ENCODE results near the gene PSMA2. TPM values are rescaled to one million over a fixed set of nuclear protein-coding genes. Genes with fewer than 3 reads are reported as not detected.

PSMA2 gene
- total RNA-seq, 2 experiments from 2014 or later: 193 to 197 TPM

- Mint-ChIP-seq H3K27ac (peak overlapping the region; percentile 63), H3K4me1 (ENCODE audit: low read depth) (peaks cover 63% of the 10 kb centered on the region), H3K27me3 (no peaks in the 10 kb centered on the region), H3K9me3 (no peaks in the 10 kb centered on the region), H3K4me3 (peak overlapping the region; percentile 100), H3K36me3 (ENCODE audit: low read depth) (peaks cover 49% of the 10 kb centered on the region)
- no peak for TF ChIP-seq CTCF (IDR thresholded peaks at IDR 0.05)
- ATAC-seq (no peak), DNase-seq (no peak)
- intact Hi-C loops (cut with micrococcal nuclease): no loop called here
- POLR2A ChIA-PET: interaction anchor here (6.6 kb wide), 1 partner anchor 15 kb away, joined by 57 read pairs; the partner anchor contains the start of gene C7orf25
- CTCF ChIA-PET: interaction anchor here (1.1 to 2.0 kb wide), 5 partner anchors 9 to 147 kb away, joined by 3 to 12 read pairs (median 4); no protein-coding TSS in a partner anchor
Measured at GRCh38 chr7:42929449-42929848, 2.5 kb downstream of the PSMA2 start.

GRCh38 chr7:42928754-42929153, 3.2 kb downstream of the PSMA2 start:
- no peak for TF ChIP-seq CTCF (IDR thresholded peaks at IDR 0.05)
- Mint-ChIP-seq H3K9me3 (no peaks in the 10 kb centered on the region), H3K36me3 (ENCODE audit: low read depth) (peaks cover 49% of the 10 kb centered on the region), H3K4me3 (peak overlapping the region; percentile 33), H3K27me3 (no peaks in the 10 kb centered on the region), H3K4me1 (ENCODE audit: low read depth) (peaks cover 60% of the 10 kb centered on the region), H3K27ac (peak overlapping the region; percentile 63)
- intact Hi-C loops (cut with micrococcal nuclease): no loop called here
- ChIA-PET CTCF (interaction anchor here (0.9 to 2.0 kb wide), 4 partner anchors 12 to 654 kb away, joined by 3 to 12 read pairs (median 4); partner anchors contain the start of gene STK17A), POLR2A (interaction anchor here (0.8 to 6.6 kb wide), 2 partner anchors 14 to 40 kb away, joined by 3 to 57 read pairs; partner anchors contain the start of gene C7orf25)
- DNase-seq (no peak), ATAC-seq (no peak)

GRCh38 chr7:42926204-42926603, 5.8 kb downstream of the PSMA2 start:
- no peak for ATAC-seq
- CTCF ChIA-PET: interaction anchor here (0.9 kb wide), 2 partner anchors 15 to 335 kb away, joined by 3 to 4 read pairs; no protein-coding TSS in a partner anchor
- POLR2A ChIA-PET: interaction anchor here (1.0 kb wide), 1 partner anchor 11 kb away, joined by 3 read pairs; no protein-coding TSS in a partner anchor
- no peaks in the 10 kb centered on the region for H3K27me3 Mint-ChIP-seq
- no peak for DNase-seq
- H3K27ac Mint-ChIP-seq: no peak overlapping the region
- intact Hi-C loops (cut with micrococcal nuclease): no loop called here
- H3K4me1 Mint-ChIP-seq (ENCODE audit: low read depth): peaks cover 58% of the 10 kb centered on the region
- TF ChIP-seq CTCF (IDR thresholded peaks at IDR 0.05): no peak
- no peak overlapping the region for H3K4me3 Mint-ChIP-seq
- H3K36me3 Mint-ChIP-seq (ENCODE audit: low read depth): peaks cover 58% of the 10 kb centered on the region
- no peaks in the 10 kb centered on the region for H3K9me3 Mint-ChIP-seq

- intact Hi-C loops (cut with micrococcal nuclease): no loop called here
- Mint-ChIP-seq H3K27ac (peak overlapping the region; percentile 58), H3K36me3 (ENCODE audit: low read depth) (peaks cover 60% of the 10 kb centered on the region), H3K27me3 (no peaks in the 10 kb centered on the region), H3K4me3 (no peak overlapping the region), H3K9me3 (no peaks in the 10 kb centered on the region), H3K4me1 (ENCODE audit: low read depth) (peaks cover 58% of the 10 kb centered on the region)
- ATAC-seq (no peak), DNase-seq (no peak)
- ChIA-PET CTCF (interaction anchor here (0.9 kb wide), 1 partner anchor 336 kb away, joined by 3 read pairs; no protein-coding TSS in a partner anchor), POLR2A (interaction anchor here (1.0 kb wide), 1 partner anchor 10 kb away, joined by 3 read pairs; no protein-coding TSS in a partner anchor)
- no peak for TF ChIP-seq CTCF (IDR thresholded peaks at IDR 0.05)
Measured at GRCh38 chr7:42925630-42926029, 6.3 kb downstream of the PSMA2 start.

- intact Hi-C loops (cut with micrococcal nuclease): no loop called here
- TF ChIP-seq CTCF (IDR thresholded peaks at IDR 0.05): no peak
- Mint-ChIP-seq H3K27ac (peak overlapping the region; percentile 88), H3K36me3 (ENCODE audit: low read depth) (peaks cover 63% of the 10 kb centered on the region), H3K4me3 (no peak overlapping the region), H3K27me3 (no peaks in the 10 kb centered on the region), H3K9me3 (no peaks in the 10 kb centered on the region), H3K4me1 (ENCODE audit: low read depth) (peaks cover 50% of the 10 kb centered on the region)
- ChIA-PET POLR2A (interaction anchor here (1.1 to 1.9 kb wide), 3 partner anchors 8 to 12 kb away, joined by 3 to 9 read pairs (median 3); partner anchors contain the start of gene MRPL32), CTCF (interaction anchor here (0.8 to 1.6 kb wide), 3 partner anchors 10 to 515 kb away, joined by 3 to 8 read pairs (median 3); no protein-coding TSS in a partner anchor)
- no peak for ATAC-seq
- no peak for DNase-seq
Measured at GRCh38 chr7:42924223-42924838, 7.6 kb downstream of the PSMA2 start.

Measured in activated CD8-positive, alpha-beta T cell treated with anti-CD3 and anti-CD28 coated beads for 36 hours (primary cell).